Loucy (cell line): ENCODE data around the gene SUSD2.

Experiments
- CTCF ChIP-seq: fragments of 200-600 bp; sonication (generic); conservative IDR thresholded peaks from 2 replicates; pipeline ENCODE4 v1.5.1; 2014; ENCODE audit warnings: mild to moderate bottlenecking, antibody characterized with exemption, low read length
- EZH2phosphoT487 ChIP-seq: fragments of 200-600 bp; IDR thresholded peaks from 2 replicates; pipeline ENCODE4 v1.6.1; 2018; ENCODE audit warnings: antibody characterized with exemption, mild to moderate bottlenecking, moderate library complexity, borderline replicate concordance

- TF ChIP-seq CTCF: no peak
- TF ChIP-seq EZH2phosphoT487: no peak
These were observed 3.8 kb upstream of the SUSD2 start for GRCh38 chr22:24177456-24177855.
